Measurements from ENCODE around the gene TSFM. TPM values are rescaled to one million over a fixed set of nuclear protein-coding genes. Genes with fewer than 3 reads are reported as not detected.
A peak's percentile ranks its signal among the peaks of the same experiment; 100 is the strongest.

Gene TSFM
- total and polyA plus RNA-seq, 2 donors, result 28.6 to 29.2 TPM

DNA sequence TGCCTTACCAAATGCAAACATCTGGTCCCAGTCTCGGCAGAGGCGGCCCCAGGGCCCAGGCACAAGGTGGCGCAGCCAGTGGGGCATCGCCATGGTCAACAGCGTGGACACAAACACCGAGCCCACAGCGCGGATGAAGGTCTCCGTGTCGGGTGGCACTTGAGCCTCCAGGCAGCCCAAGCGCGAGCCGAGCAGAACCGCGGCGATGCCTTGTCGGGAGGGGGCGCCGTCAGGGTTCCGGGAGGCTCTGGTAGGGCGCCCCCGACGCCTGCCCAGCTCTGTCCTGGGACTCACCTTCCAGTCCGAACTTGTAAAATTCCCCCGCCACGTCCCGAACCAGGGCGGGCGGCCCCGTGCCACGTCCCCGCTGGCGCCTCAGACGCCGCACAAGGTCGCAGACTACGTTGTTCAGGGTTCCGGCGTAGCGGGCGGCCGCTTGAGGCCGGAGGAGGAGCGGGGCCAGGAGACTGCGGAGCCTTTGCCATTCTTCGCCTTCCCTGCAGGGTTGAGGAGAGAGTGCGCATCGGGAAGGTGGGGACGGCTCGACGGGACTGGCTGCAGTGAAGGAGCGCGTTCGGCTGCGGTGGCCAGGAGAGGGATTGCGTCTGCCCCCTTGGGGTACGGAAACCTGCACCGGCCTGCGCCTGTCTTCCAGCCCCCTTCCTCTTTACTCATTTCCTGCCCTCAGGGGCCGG lies 17.4 kb upstream of the TSFM start:
- DNase-seq (ENCODE audit: low read depth in 6 of 9, low spot score in 9 of 9), result peak in 1 of 9 donors; percentile 51
- Histone ChIP-seq H3K4me3 (ENCODE audit: low read length in 2 of 2) (peak overlapping the region; percentile 31 to 45), H3K4me1 (ENCODE audit: control insufficient read depth in 2 of 2, insufficient read depth in 2 of 2, low read length in 2 of 2) (peaks cover 10 to 29% of the 10 kb centered on the region in 2 donors), H3K27me3 (ENCODE audit: control insufficient read depth in 2 of 2, insufficient read depth in 1 of 2, low read length in 1 of 2) (peaks cover 46 to 58% of the 10 kb centered on the region in 2 donors), H3K9me3 (ENCODE audit: control insufficient read depth in 2 of 2, insufficient read depth in 1 of 2, low read length in 1 of 2) (peaks cover 0 to 14% of the 10 kb centered on the region in 2 donors), H3K27ac (ENCODE audit: low read depth in 1 of 2, low read length in 1 of 2) (no peak overlapping the region), H3K36me3 (ENCODE audit: control insufficient read depth in 2 of 2, insufficient read depth in 2 of 2, low read length in 1 of 2) (peaks cover 0 to 4% of the 10 kb centered on the region in 2 donors)
- WGBS, result 2% methylated on average over 60 of the region's 60 CpGs

DNA sequence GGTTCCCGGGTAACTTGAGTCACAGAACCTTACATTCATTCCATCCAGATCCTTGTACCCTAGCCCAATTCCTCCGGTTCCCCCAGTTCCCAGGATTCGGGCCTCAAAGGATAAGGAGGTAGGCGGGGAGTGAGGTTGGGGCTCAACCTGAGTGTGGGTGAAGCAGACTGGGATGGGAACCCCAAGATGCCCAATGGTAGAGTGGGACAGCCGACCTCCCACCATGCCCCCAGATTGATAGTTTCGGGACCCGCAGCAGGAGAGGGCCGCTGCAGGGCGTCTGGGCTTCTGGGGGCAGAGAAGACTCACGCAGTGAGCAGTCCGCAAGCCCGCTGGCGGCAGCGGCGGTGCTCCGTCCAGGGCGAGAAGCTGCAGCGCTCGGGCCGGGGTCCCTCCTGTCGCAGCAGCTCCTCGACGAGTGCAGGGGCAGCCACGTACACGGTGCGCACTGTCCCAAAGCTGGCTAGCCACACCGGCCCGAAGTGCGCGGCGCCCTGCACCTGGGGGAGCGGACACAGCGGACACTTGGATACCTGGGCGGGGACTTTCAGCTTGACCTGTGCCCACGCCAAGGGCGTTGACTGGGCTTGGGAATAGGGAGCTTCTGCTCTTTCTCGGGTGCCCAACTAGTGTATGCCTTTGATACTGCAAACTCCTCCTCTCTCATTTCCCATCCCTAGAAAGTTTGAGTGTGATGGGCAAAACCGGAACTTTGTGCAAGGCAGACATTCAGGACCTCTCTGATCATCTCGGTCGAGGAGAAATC lies 16.7 kb upstream of the TSFM start:
- WGBS, result 5% methylated on average over 40 of the region's 40 CpGs
- Histone ChIP-seq H3K27me3 (ENCODE audit: control insufficient read depth in 2 of 2, insufficient read depth in 1 of 2, low read length in 1 of 2) (peaks cover 46 to 58% of the 10 kb centered on the region in 2 donors), H3K36me3 (ENCODE audit: control insufficient read depth in 2 of 2, insufficient read depth in 2 of 2, low read length in 1 of 2) (peaks cover 0 to 4% of the 10 kb centered on the region in 2 donors), H3K27ac (ENCODE audit: low read depth in 1 of 2, low read length in 1 of 2) (no peak overlapping the region), H3K4me3 (ENCODE audit: low read length in 2 of 2) (peak overlapping the region; percentile 31 to 45), H3K4me1 (ENCODE audit: control insufficient read depth in 2 of 2, insufficient read depth in 2 of 2, low read length in 2 of 2) (peaks cover 10 to 31% of the 10 kb centered on the region in 2 donors), H3K9me3 (ENCODE audit: control insufficient read depth in 2 of 2, insufficient read depth in 1 of 2, low read length in 1 of 2) (peaks cover 0 to 14% of the 10 kb centered on the region in 2 donors)
- no peak for DNase-seq (ENCODE audit: low read depth in 6 of 9, low spot score in 9 of 9)

DNA sequence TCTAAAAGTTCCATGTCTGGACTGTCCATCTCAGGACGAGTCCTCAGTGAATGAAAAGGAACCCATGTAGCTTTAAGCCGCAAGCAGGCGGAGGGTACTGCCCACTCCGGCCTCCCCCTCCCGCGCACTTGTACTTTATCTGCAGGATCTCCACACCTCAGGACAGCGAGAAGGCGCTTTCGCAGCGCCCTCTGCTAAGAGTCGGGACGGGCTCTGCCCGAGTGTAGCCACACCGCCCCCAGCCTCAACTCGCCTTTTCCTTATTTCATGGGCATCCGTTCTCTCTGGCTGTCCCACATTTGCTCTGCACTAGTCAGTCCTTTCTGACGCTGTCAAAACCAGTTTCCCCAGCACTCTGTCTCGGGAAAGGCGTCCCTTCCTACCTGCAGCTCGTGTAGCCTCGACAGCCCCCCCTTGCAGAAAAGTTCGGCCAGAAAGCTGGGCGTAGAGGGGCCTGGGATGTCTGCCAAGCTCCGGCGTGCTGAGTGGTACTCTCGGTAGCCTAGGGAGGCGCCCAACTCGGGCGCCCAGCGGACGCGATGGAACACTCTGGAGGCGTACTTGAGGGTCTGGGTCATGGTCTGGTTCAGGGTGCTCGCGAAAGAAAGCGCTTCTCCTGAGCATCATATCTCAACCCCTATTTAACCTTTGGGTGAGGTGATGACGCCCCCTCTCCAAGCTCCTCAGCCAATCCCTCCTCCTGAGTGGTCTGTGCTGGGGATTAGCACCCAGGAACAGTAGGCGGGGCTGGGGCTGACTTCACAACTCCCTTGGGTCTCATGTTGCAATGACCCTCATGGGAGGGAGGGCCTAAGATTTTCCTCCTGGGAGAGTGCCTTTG lies 15.9 kb upstream of the TSFM start, which contains the start of gene CYP27B1:
TSS of gene CYP27B1 (minus strand) at position 615 of the 841 bp plus-strand sequence. CDS start at position 578, 37 bp downstream.
- peaks cover 46 to 58% of the 10 kb centered on the region in 2 donors for H3K27me3 ChIP-seq (ENCODE audit: control insufficient read depth in 2 of 2, insufficient read depth in 1 of 2, low read length in 1 of 2)
- peaks cover 0 to 14% of the 10 kb centered on the region in 2 donors for H3K9me3 ChIP-seq (ENCODE audit: control insufficient read depth in 2 of 2, insufficient read depth in 1 of 2, low read length in 1 of 2)
- WGBS, result 13% methylated on average over 38 of the region's 38 CpGs
- peaks cover 10 to 39% of the 10 kb centered on the region in 2 donors for H3K4me1 ChIP-seq (ENCODE audit: control insufficient read depth in 2 of 2, insufficient read depth in 2 of 2, low read length in 2 of 2)
- peak within 1 kb of the TSS in 1 of 2 donors; percentile 45 for H3K4me3 ChIP-seq (ENCODE audit: low read length in 2 of 2)
- no peak for DNase-seq (ENCODE audit: low read depth in 6 of 9, low spot score in 9 of 9)
- H3K27ac ChIP-seq (ENCODE audit: low read depth in 1 of 2, low read length in 1 of 2), result no peak within 1 kb of the TSS
- peaks cover 0 to 4% of the 10 kb centered on the region in 2 donors for H3K36me3 ChIP-seq (ENCODE audit: control insufficient read depth in 2 of 2, insufficient read depth in 2 of 2, low read length in 1 of 2)

DNA sequence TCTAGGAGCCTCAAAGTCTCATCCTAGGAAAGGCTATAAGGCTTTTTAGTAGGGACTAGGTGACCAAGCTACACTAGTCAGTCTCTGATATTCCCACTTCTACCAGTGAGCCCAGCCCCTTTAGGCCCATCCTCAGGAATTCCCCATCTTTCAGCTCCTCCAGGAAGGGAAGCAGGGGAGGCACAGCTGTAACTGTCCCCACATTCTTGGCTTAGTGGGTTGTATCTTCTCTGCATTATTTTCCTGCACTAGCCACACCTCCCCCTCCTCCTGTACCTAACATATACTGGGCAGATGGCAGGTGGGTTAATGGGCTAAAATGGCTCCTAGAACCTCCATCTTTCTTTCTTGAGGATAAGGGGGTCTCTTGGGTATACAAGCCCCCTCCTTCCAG lies 15.3 kb upstream of the TSFM start:
- Histone ChIP-seq H3K4me1 (ENCODE audit: control insufficient read depth in 2 of 2, insufficient read depth in 2 of 2, low read length in 2 of 2) (peaks cover 10 to 43% of the 10 kb centered on the region in 2 donors), H3K27me3 (ENCODE audit: control insufficient read depth in 2 of 2, insufficient read depth in 1 of 2, low read length in 1 of 2) (peaks cover 46 to 63% of the 10 kb centered on the region in 2 donors), H3K27ac (ENCODE audit: low read depth in 1 of 2, low read length in 1 of 2) (no peak overlapping the region), H3K36me3 (ENCODE audit: control insufficient read depth in 2 of 2, insufficient read depth in 2 of 2, low read length in 1 of 2) (peaks cover 0 to 4% of the 10 kb centered on the region in 2 donors), H3K4me3 (ENCODE audit: low read length in 2 of 2) (no peak overlapping the region), H3K9me3 (ENCODE audit: control insufficient read depth in 2 of 2, insufficient read depth in 1 of 2, low read length in 1 of 2) (peaks cover 0 to 14% of the 10 kb centered on the region in 2 donors)
- no peak for DNase-seq (ENCODE audit: low read depth in 6 of 9, low spot score in 9 of 9)

DNA sequence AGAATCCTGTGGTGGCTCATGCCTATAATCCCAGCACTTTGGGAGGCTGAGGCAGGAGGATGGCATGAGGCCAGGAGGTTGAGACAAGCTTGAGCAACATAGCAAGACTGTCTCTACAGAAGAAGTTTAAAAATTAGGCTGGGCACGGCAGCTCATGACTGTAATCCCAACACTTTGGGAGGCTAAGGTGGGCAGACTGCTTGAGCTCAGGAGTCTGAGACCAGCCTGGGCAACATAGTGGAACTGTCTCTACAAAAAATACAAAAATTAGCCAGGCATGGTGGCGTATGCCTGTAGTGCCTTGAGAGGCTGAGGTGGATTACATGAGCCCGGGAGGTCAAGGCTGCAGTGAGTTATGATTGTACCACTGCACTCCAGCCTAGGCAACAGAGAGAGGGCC lies 14.7 kb upstream of the TSFM start:
- no peak overlapping the region for H3K27ac ChIP-seq (ENCODE audit: low read depth in 1 of 2, low read length in 1 of 2)
- H3K4me1 ChIP-seq (ENCODE audit: control insufficient read depth in 2 of 2, insufficient read depth in 2 of 2, low read length in 2 of 2), result peaks cover 13 to 49% of the 10 kb centered on the region in 2 donors
- H3K4me3 ChIP-seq (ENCODE audit: low read length in 2 of 2), result no peak overlapping the region
- DNase-seq (ENCODE audit: low read depth in 6 of 9, low spot score in 9 of 9), result no peak
- H3K36me3 ChIP-seq (ENCODE audit: control insufficient read depth in 2 of 2, insufficient read depth in 2 of 2, low read length in 1 of 2), result peaks cover 0 to 4% of the 10 kb centered on the region in 2 donors
- H3K9me3 ChIP-seq (ENCODE audit: control insufficient read depth in 2 of 2, insufficient read depth in 1 of 2, low read length in 1 of 2), result peaks cover 0 to 14% of the 10 kb centered on the region in 2 donors
- peaks cover 46 to 65% of the 10 kb centered on the region in 2 donors for H3K27me3 ChIP-seq (ENCODE audit: control insufficient read depth in 2 of 2, insufficient read depth in 1 of 2, low read length in 1 of 2)
- WGBS, result 98% methylated on average over 3 of the region's 3 CpGs

DNA sequence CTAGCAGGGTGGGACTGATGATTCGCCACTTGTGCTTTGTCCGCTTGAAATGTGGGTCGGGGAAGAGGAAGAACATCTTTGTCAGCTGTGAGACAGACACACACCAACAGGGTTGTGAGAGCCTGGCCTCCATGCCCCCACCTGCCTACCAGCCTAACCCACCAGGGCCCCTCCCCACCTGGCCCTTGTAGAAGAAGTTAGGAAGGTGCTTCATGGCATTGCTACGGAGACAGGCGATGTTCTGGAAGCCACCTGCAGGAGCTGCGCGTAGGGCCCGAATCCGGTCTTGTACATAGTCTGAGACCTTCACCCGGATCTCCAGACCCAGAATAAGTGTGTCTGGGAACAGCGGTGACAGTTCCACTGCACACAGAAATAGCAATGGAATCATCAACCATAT lies 13.0 kb upstream of the TSFM start:
- 97% methylated on average over 11 of the region's 11 CpGs for WGBS
- no peak for DNase-seq (ENCODE audit: low read depth in 6 of 9, low spot score in 9 of 9)
- Histone ChIP-seq H3K4me3 (ENCODE audit: low read length in 2 of 2) (no peak overlapping the region), H3K27me3 (ENCODE audit: control insufficient read depth in 2 of 2, insufficient read depth in 1 of 2, low read length in 1 of 2) (peaks cover 35 to 56% of the 10 kb centered on the region in 2 donors), H3K36me3 (ENCODE audit: control insufficient read depth in 2 of 2, insufficient read depth in 2 of 2, low read length in 1 of 2) (peaks cover 0 to 4% of the 10 kb centered on the region in 2 donors), H3K27ac (ENCODE audit: low read depth in 1 of 2, low read length in 1 of 2) (no peak overlapping the region), H3K9me3 (ENCODE audit: control insufficient read depth in 2 of 2, insufficient read depth in 1 of 2, low read length in 1 of 2) (peaks cover 0 to 18% of the 10 kb centered on the region in 2 donors), H3K4me1 (ENCODE audit: control insufficient read depth in 2 of 2, insufficient read depth in 2 of 2, low read length in 2 of 2) (peaks cover 17 to 52% of the 10 kb centered on the region in 2 donors)

DNA sequence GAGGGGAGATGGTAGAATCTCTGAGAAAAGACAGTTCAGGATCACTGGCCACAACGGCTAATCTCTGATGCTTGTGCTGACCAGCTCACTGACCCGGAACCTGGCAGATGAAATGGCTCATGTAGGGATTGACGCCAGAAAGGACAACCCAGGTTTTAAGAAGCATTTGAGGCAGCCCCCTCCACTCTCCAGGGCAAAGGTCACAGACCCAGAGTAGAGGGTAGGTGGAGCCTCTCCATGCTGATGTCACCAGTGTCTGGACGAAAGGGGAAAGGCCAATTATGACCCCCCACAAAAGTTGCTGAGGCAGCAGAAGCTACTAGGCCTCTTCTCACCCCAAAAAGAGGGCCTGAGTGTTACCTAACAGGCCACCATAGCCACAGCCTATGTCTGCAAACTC lies 11.9 kb upstream of the TSFM start:
- H3K36me3 ChIP-seq (ENCODE audit: control insufficient read depth in 2 of 2, insufficient read depth in 2 of 2, low read length in 1 of 2), result peaks cover 0 to 4% of the 10 kb centered on the region in 2 donors
- peaks cover 26 to 45% of the 10 kb centered on the region in 2 donors for H3K27me3 ChIP-seq (ENCODE audit: control insufficient read depth in 2 of 2, insufficient read depth in 1 of 2, low read length in 1 of 2)
- no peak overlapping the region for H3K4me3 ChIP-seq (ENCODE audit: low read length in 2 of 2)
- H3K9me3 ChIP-seq (ENCODE audit: control insufficient read depth in 2 of 2, insufficient read depth in 1 of 2, low read length in 1 of 2), result peaks cover 0 to 7% of the 10 kb centered on the region in 2 donors
- H3K27ac ChIP-seq (ENCODE audit: low read depth in 1 of 2, low read length in 1 of 2), result no peak overlapping the region
- DNase-seq (ENCODE audit: low read depth in 6 of 9, low spot score in 9 of 9), result no peak
- peaks cover 13 to 41% of the 10 kb centered on the region in 2 donors for H3K4me1 ChIP-seq (ENCODE audit: control insufficient read depth in 2 of 2, insufficient read depth in 2 of 2, low read length in 2 of 2)
- 97% methylated on average over 4 of the region's 4 CpGs for WGBS

DNA sequence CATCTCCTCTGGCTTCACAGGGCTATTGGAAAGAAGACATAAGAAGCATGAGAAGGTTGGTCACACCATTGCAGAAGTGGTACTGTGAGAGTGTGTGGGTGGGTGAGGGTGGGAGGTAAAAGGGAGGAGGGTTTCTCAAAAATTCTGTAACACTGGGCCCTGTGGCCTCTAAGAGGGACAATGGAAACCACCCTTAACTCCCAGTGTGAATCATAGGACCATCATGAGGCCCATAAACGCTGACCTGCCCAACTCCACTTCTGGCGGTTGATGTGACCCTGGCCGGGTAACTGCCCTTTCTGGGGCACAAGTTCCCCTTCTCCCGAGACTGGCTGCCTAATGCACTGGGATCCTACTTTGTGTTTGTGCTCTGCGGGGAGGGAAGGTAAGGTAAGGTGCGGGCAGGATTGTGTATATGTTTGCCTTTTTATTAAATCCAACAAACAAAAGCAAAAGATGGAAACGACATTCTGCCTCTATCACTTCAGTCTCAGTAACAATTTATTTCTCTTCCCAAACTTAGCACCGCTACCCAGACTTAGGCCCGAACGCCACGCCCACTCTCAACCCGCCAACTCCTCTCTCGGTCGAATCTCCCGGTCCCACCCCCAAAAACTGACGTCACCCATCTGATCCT lies 11.2 kb upstream of the TSFM start:
- WGBS, result 7% methylated on average over 16 of the region's 16 CpGs
- H3K36me3 ChIP-seq (ENCODE audit: control insufficient read depth in 2 of 2, insufficient read depth in 2 of 2, low read length in 1 of 2), result peaks cover 0 to 4% of the 10 kb centered on the region in 2 donors
- H3K9me3 ChIP-seq (ENCODE audit: control insufficient read depth in 2 of 2, insufficient read depth in 1 of 2, low read length in 1 of 2), result peaks cover 0 to 4% of the 10 kb centered on the region in 2 donors
- peaks cover 7 to 35% of the 10 kb centered on the region in 2 donors for H3K4me1 ChIP-seq (ENCODE audit: control insufficient read depth in 2 of 2, insufficient read depth in 2 of 2, low read length in 2 of 2)
- H3K4me3 ChIP-seq (ENCODE audit: low read length in 2 of 2), result peak overlapping the region; percentile 67 to 78
- H3K27ac ChIP-seq (ENCODE audit: low read depth in 1 of 2, low read length in 1 of 2), result peak overlapping the region; percentile 48 to 66
- H3K27me3 ChIP-seq (ENCODE audit: control insufficient read depth in 2 of 2, insufficient read depth in 1 of 2, low read length in 1 of 2), result peaks cover 20 to 39% of the 10 kb centered on the region in 2 donors
- DNase-seq (ENCODE audit: low read depth in 6 of 9, low spot score in 9 of 9), result peak in 6 of 9 donors; percentile 56 to 87 (median 68)

Measured in thymus (tissue), 11 donors.